Tongue (tissue), 2 donors: ENCODE measurements around the gene ACY1. TPM values are rescaled to one million over a fixed set of nuclear protein-coding genes. Genes with fewer than 3 reads are reported as not detected.

Experiments used
- DNase-seq: peaks from one replicate; pipeline ENCODE4 v3.0.0-alpha.2; 2015
- total RNA-seq: library from RNA; depleted of rRNA; stranded (reverse); fragments of >200 nt; gene quantifications from one replicate; pipeline ENCODE4 v1.2.3, GENCODE V29; 2014

The ACY1 gene
- total RNA-seq, 1 donor from 2014 or later, result 16.8 TPM

GRCh38 chr3:51945926-51946705 is 37.2 kb upstream of the ACY1 start:
- DNase-seq, result no peak

GRCh38 chr3:51946796-51947195 is 36.5 kb upstream of the ACY1 start:
- no peak for DNase-seq

DNA sequence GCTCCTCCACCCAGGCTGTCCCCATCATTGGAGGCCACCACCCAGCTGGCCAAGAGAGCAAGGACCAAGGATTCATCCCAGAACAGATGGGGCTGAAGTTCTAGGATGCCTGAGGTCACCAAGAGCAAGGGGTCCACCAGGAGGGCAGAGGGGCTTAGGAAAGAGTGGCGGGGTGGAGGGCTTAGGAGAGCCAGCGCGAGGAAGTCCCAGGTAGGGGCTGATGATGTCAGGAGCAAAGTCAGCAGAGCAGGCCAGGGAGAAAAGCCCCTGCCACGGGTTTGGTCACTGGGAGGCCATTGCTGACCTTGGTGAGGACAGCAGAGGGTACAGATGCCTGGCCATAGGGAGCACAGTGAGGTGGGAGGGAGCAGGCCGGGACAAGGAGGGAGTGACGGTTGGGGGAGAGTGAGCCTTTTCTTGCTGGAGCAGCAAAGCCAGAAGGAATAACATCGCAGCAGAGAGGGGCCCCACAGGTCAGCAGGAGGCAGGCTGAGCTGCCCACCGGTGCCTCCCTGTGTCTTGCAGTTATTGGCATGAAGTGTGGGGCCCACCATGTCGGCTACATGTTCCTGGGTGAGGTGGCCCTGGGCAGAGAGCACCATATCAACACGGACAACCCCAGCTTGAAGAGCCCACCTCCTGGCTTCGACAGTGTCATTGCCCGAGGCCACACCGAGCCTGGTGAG is 36.0 kb upstream of the ACY1 start:
- DNase-seq, result no peak

DNA sequence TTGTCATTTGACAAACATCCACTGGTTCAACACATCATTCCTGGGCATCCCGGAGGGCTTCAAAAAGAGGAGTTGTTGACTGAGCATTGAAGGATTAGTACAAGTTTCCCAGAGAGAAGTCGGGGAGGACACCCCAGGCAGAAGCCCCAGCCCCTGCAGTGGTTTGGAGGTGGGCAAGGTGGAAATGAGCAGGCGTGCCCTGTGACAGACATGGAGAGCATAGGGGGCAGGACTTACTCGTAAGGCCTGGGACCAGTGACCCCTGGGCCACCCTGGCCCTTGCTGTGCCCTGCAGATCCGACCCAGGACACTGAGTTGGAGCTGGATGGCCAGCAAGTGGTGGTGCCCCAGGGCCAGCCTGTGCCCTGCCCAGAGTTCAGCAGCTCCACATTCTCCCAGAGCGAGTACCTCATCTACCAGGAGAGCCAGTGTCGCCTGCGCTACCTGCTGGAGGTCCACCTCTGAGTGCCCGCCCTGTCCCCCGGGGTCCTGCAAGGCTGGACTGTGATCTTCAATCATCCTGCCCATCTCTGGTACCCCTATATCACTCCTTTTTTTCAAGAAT is 35.2 kb upstream of the ACY1 start:
- DNase-seq, result no peak

- no peak for DNase-seq
These were observed 34.2 kb upstream of the ACY1 start for GRCh38 chr3:51949121-51949520.

GRCh38 chr3:51950899-51951298 is 32.4 kb upstream of the ACY1 start:
- DNase-seq, result no peak

DNA sequence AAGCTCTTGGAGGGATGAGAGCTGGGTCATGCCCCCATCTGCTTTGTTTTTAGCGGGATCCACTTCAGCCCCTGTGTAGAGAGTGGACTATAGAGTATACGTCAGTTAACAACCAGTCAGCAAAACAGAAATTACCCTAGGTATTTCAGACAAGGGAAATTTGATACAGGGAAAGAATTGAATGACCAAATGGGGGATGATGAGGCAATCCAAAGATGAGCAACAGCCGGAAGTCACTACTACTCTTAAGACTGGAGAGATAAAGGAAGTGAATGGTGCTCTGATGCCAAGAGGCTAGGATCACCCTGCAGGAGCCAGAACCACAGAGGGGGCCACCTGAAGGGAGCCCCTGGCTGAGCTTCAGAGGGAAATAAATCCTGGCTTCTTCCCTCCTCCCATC is 29.9 kb upstream of the ACY1 start:
- DNase-seq, result no peak

- DNase-seq, result no peak
These were observed 29.2 kb upstream of the ACY1 start for GRCh38 chr3:51954105-51954504.

DNA sequence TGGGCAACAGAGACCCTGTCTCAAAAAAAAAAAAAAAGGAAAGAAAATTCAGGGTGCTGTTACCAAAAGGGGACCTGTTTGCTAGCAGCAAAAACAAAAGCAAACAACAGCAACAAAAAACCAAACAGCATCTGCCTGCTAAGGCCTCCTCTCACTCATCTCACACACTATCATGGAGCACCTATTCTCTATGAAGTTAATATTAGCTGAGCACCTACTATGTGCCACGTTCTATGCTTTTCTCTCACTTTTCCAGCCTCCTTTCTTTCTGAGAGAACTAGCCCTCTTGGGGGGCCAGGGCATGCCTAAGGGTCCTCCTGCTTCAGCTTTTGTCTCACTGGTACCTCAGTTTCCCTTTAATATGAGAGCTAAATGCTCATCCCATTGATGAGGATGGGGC is 28.6 kb upstream of the ACY1 start:
- DNase-seq, result no peak

DNA sequence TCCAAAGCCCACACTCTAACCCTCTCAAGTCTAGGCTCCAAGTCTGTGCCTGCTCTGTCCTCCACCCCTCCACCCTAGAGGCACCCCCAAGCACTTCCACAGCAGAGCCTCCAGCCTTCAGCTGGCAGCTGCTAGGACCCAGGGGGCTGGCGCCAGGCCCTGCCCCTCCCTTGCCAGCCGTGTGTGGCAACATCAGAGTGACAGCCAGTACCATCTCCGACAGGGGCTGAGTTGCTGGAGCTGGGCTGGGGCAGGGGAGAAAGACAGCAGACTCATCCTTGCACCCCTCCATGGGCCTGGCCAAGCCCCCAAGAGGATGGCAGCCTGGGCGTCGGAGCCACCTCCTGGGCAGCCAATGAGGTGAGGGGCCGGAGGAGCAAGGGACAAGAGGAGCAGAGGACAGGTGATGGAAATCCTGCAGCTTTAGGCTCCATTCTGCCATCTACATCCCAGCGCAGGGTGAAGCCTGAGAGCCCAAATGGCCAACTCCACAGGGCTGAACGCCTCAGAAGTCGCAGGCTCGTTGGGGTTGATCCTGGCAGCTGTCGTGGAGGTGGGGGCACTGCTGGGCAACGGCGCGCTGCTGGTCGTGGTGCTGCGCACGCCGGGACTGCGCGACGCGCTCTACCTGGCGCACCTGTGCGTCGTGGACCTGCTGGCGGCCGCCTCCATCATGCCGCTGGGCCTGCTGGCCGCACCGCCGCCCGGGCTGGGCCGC is 28.0 kb upstream of the ACY1 start, which contains the start of gene GPR62:
Gene GPR62 (plus strand): TSS at position 207 of the 718 bp plus-strand sequence. CDS start 272 bp downstream, at position 479.
- no peak for DNase-seq

DNA sequence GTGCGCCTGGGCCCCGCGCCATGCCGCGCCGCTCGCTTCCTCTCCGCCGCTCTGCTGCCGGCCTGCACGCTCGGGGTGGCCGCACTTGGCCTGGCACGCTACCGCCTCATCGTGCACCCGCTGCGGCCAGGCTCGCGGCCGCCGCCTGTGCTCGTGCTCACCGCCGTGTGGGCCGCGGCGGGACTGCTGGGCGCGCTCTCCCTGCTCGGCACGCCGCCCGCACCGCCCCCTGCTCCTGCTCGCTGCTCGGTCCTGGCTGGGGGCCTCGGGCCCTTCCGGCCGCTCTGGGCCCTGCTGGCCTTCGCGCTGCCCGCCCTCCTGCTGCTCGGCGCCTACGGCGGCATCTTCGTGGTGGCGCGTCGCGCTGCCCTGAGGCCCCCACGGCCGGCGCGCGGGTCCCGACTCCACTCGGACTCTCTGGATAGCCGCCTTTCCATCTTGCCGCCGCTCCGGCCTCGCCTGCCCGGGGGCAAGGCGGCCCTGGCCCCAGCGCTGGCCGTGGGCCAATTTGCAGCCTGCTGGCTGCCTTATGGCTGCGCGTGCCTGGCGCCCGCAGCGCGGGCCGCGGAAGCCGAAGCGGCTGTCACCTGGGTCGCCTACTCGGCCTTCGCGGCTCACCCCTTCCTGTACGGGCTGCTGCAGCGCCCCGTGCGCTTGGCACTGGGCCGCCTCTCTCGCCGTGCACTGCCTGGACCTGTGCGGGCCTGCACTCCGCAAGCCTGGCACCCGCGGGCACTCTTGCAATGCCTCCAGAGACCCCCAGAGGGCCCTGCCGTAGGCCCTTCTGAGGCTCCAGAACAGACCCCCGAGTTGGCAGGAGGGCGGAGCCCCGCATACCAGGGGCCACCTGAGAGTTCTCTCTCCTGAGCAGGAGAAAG is 27.2 kb upstream of the ACY1 start:
- peak; percentile 73 for DNase-seq

DNA sequence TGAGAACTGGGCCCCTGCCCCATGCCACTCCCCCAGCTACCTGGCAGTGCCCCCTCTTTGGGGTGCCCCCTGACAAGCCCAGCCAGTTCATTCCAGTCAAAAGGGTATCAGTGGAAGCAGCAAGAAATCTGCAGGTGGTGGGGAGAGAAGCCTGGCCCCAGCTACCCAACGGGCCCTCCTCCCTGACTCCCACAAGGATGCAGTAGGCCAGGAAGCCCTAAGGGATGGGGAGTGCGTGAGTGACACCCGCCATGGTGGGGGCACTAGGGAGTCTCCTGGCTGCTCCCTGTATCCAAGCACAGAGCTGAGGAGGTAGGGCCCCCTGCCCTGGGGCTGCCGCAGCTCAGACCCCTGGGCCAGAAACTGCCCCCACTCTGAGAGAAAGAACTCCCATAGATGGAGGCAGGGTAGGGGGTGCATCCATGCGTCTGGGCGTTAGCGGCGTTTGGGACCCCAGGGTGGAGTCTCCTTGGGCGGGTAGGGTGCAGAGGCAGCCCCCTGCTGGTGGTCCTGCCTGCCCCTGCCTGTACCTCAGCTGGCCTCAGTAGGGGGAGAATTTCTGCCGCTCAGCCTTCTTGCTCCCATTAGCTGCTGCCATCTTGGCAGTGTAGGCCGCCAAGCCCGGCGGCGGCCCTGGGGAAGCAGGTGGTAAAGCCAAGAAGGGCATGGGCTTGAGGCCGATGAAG is 25.7 kb upstream of the ACY1 start:
- no peak for DNase-seq

- no peak for DNase-seq
These were observed 24.5 kb upstream of the ACY1 start for GRCh38 chr3:51958603-51959521.

GRCh38 chr3:51959651-51960050 is 23.7 kb upstream of the ACY1 start:
- DNase-seq, result no peak

DNA sequence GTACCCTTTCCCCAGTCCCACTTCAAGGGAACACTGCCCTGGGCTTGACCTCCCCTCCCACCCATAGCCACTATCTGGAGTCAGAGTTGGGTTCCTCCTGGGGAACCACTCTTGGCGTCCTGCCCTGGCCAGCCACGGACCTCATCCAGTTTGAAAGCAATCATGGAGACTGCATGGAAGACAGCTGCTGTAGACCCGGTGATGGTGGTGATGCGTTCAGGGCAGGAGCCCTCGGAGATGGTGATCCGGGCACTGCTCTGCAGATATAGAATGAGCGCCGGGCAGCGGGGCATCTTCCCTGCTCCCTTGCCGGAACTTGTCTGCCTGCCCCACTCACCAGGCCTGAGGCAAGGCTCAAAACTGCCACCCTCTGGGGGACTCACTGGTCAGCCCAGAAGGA is 22.9 kb upstream of the ACY1 start:
- DNase-seq, result no peak

DNA sequence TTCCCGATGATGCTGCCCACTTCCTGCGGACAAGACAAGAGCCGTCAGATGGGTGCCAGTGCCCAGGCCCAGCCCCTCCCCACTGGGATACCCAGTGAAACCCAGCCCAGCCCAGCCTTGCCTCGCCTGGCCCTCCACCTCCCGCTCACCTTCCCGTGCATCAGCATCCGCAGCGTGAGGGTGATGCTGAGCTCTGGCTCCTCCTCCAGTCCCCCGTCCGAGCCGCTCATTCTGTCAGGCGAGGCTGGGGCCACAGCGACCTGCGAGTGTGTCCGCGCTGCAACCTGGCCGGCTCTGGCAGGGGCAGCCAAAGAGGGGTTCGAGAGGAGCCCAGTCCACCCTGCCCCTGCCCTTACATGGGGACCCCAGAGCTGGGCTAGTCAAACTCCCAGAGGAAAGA is 22.3 kb upstream of the ACY1 start:
- DNase-seq, result no peak

DNA sequence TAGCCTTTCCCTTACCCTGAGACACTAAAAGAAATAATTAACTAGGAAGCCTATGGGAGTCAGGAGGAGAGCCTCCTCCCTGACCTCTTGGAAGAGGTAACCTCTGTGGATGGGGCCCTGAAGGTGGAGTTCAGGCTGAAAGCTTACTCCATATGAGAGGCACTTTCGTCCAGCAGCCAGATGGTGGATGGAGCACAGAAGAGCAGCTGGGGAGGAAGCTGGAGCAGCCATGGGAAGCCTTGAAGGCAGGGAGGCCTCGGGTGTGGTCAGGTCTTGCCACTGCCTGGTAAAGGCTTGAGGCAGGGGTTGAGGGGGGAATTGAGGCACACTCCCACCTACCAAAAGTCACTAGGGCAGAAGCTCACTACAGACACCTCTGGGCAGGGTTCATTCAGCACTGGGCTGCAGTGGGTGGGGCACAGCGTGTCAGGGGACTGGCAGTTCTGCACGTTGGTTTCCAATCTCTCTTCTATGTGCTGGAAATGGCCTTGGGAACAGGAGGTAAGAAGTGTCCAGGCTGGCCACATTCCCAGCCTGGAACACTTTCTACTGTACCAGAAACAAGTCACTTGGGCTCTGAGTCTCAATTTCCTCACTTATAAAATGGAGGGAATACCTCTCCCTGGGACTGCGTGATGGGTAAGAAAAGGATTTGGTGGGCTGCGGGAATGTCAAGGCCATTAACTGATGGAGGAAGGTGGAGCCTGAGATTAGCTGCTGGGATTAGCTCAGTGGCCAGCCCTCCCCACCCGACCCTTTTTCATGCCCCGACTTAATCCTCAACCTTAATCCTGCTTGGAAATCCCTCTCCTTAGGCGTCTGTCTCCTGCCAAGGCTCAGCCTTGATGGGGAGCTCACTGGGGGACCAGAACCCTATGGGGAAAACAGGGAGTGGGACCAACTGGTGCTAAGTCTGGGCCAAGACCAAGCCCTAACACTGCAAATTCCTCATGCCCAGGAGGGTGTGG is 21.4 kb upstream of the ACY1 start:
- no peak for DNase-seq

- DNase-seq, result peak; percentile 78
These were observed 20.3 kb upstream of the ACY1 start for GRCh38 chr3:51962854-51963530.
